Measurements from ENCODE around the gene STRN. TPM values are rescaled to one million over a fixed set of nuclear protein-coding genes. Genes with fewer than 3 reads are reported as not detected.

The STRN gene
- total RNA-seq, 2 experiments from 2014 or later, result 16.1 to 32.6 TPM

Small RNA genes within 50 kb of the gene (small RNA-seq; reads per million reads assigned to genes)
- gene RNU6-577P, result not detected

Other genes with a start within 250 kb of the STRN start
- gene HEATR5B, start 117.8 kb upstream of the STRN start, total RNA-seq (2014; rRNA removed; shearing (Covaris generic)), result 23.8 TPM in 2 replicates
- gene HEATR5B, start 117.8 kb upstream of the STRN start, total RNA-seq (2022), result 31.3 and 34.5 TPM in 2 replicates
- gene GPATCH11, start 118.0 kb upstream of the STRN start, total RNA-seq (2014; rRNA removed; shearing (Covaris generic)), result 11.6 and 21.2 TPM in 2 replicates
- 18.9 and 24.5 TPM in 2 replicates for gene GPATCH11, start 118.0 kb upstream of the STRN start, total RNA-seq (2022)
- 3.2 and 3.6 TPM in 2 replicates for gene EIF2AK2, start 190.4 kb upstream of the STRN start, total RNA-seq (2014; rRNA removed; shearing (Covaris generic))
- 3.1 and 3.7 TPM in 2 replicates for gene EIF2AK2, start 190.4 kb upstream of the STRN start, total RNA-seq (2022)
- not detected in 2 replicates for gene SULT6B1, start 222.1 kb upstream of the STRN start, total RNA-seq (2014; rRNA removed; shearing (Covaris generic))
- gene SULT6B1, start 222.1 kb upstream of the STRN start, total RNA-seq (2022), result not detected in 2 replicates
- 19.2 and 31.1 TPM in 2 replicates for gene CEBPZOS, start 230.0 kb upstream of the STRN start, total RNA-seq (2014; rRNA removed; shearing (Covaris generic))
- 73.6 and 90.9 TPM in 2 replicates for gene CEBPZOS, start 230.0 kb upstream of the STRN start, total RNA-seq (2022)